Lung (tissue), 12 donors: ENCODE results near the gene FAM24A. TPM values are rescaled to one million over a fixed set of nuclear protein-coding genes. Genes with fewer than 3 reads are reported as not detected.
"Not testable (repeated sequence)": the region's sequence is repeated elsewhere in the genome, so short reads cannot be mapped to it uniquely, and the experiment has no call there.

Experiments
- ATAC-seq: fragments of 200-7000 bp; cut with Tn5 transposase; one replicate; pipeline ENCODE4 v1.9.1; 2020; ENCODE audit warnings: moderate number of reproducible peaks; ENCODE audit not compliant: insufficient read depth, low FRiP score
- DNase-seq, 3 donors: peaks; one replicate each; pipeline ENCODE4 v3.0.0-alpha.2; 2013 to 2017
- H3K27ac ChIP-seq, 2 donors: one replicate each; pipeline ENCODE4 v1.5.1; 2013; ENCODE audit warnings: mild to moderate bottlenecking in 2 of 2, moderate library complexity in 2 of 2, control low read depth in 1 of 2, inconsistent platforms in 1 of 2, low read depth in 1 of 2, low read length in 1 of 2
- H3K27me3 ChIP-seq, 3 donors: one replicate each; pipeline ENCODE4 v1.5.1; 2013; ENCODE audit warnings: low read length in 2 of 3; ENCODE audit not compliant: control insufficient read depth in 3 of 3, insufficient read depth in 3 of 3
- H3K36me3 ChIP-seq, 4 donors: one replicate each; pipeline ENCODE4 v1.5.1; 2013; ENCODE audit warnings: low read length in 4 of 4, mild to moderate bottlenecking in 1 of 4, moderate library complexity in 1 of 4; ENCODE audit not compliant: control insufficient read depth in 4 of 4, insufficient read depth in 4 of 4
- H3K4me1 ChIP-seq, 5 donors: one replicate each; pipeline ENCODE4 v1.5.1; 2013; ENCODE audit warnings: low read length in 5 of 5, mild to moderate bottlenecking in 2 of 5, moderate library complexity in 1 of 5; ENCODE audit not compliant: control insufficient read depth in 5 of 5, insufficient read depth in 5 of 5
- H3K4me3 ChIP-seq: one replicate; pipeline ENCODE4 v1.5.1; 2013; ENCODE audit warnings: mild to moderate bottlenecking, control low read depth, moderate library complexity
- H3K9ac ChIP-seq, 2 donors: one replicate each; pipeline ENCODE4 v1.5.1; 2013; ENCODE audit warnings: low read length in 2 of 2, control low read depth in 1 of 2; ENCODE audit not compliant: insufficient read depth in 1 of 2
- H3K9me3 ChIP-seq, 4 donors: one replicate each; pipeline ENCODE4 v1.5.1; 2013; ENCODE audit warnings: low read length in 3 of 4, mild to moderate bottlenecking in 1 of 4, moderate library complexity in 1 of 4; ENCODE audit not compliant: control insufficient read depth in 4 of 4, insufficient read depth in 3 of 4
- WGBS, 2 donors: extraction: QIAGEN DNeasy Blood & Tissue Kit; methylation state at CpG; one replicate each; pipeline ENCODE4 v1.1.7; 2013; 5-methylcytosine and 5-hydroxymethylcytosine counted together
- polyA plus RNA-seq, 2 donors: library from polyadenylated mRNA; stranded (reverse); fragments of 200-250 nt; gene quantifications; one replicate each; pipeline ENCODE4 v1.2.1, GENCODE V29; 2013
- total RNA-seq, 2 donors: library from RNA; depleted of rRNA in 1 of 2; stranded (reverse); fragments of >200 nt in 1 of 2; gene quantifications; one replicate each; pipeline ENCODE4 v1.2.1, GENCODE V29; 2014 to 2021
- TF ChIP-seq, protein P1 (sequence below): IDR thresholded peaks from 2 replicates; pipeline ENCODE4 v1.5.1; 2012; ENCODE audit warnings: mild to moderate bottlenecking; ENCODE audit errors: control extremely low read depth, extremely low read depth
- donor health status: control.
- donor health status: control.
- donor health status: Bipolar disorder and iron deficiency.
- donor health status: healthy.
- donor health status: DM: yes; HTN: yes; CAD: no.

Gene FAM24A
- total and polyA plus RNA-seq, 4 donors = not detected

- Histone ChIP-seq H3K9ac (no peak overlapping the region), H3K36me3 (no peaks in the 10 kb centered on the region), H3K9me3 (no peaks in the 10 kb centered on the region), H3K27ac (no peak overlapping the region), H3K4me3 (no peak overlapping the region), H3K4me1 (no peaks in the 10 kb centered on the region), H3K27me3 (no peaks in the 10 kb centered on the region)
- TF ChIP-seq, protein P1, sequence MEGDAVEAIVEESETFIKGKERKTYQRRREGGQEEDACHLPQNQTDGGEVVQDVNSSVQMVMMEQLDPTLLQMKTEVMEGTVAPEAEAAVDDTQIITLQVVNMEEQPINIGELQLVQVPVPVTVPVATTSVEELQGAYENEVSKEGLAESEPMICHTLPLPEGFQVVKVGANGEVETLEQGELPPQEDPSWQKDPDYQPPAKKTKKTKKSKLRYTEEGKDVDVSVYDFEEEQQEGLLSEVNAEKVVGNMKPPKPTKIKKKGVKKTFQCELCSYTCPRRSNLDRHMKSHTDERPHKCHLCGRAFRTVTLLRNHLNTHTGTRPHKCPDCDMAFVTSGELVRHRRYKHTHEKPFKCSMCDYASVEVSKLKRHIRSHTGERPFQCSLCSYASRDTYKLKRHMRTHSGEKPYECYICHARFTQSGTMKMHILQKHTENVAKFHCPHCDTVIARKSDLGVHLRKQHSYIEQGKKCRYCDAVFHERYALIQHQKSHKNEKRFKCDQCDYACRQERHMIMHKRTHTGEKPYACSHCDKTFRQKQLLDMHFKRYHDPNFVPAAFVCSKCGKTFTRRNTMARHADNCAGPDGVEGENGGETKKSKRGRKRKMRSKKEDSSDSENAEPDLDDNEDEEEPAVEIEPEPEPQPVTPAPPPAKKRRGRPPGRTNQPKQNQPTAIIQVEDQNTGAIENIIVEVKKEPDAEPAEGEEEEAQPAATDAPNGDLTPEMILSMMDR = no peak
- DNase-seq (no peak), ATAC-seq (no peak)
- WGBS, 2 donors = 86 to 92% methylated on average over 2 of the region's 2 CpGs
Measured at GRCh38 chr10:122864194-122864592, 46.2 kb upstream of the FAM24A start.

DNA sequence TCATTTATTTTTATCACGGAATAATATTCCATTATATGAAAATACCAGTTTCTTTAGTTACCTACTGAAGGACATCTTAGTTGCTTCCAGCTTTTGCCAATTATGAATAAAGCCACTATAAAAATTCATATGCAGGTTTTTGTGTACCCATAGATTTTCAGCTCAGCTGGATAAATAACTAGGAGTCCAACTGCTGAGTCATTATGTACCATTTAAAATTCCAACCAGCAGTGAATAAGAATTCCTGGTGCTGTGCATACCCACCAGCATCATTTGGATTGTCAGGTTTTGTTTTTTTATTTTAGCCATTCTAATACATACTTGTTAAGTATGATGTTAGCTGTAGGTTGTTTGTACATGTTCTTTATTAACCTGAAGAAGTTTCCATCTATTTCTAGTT is 45.5 kb upstream of the FAM24A start:
- no peaks in the 10 kb centered on the region for H3K9me3 ChIP-seq
- H3K27me3 ChIP-seq = no peaks in the 10 kb centered on the region
- DNase-seq (no peak), ATAC-seq (no peak)
- WGBS, 2 donors = 95 to 97% methylated on average over 1 of the region's 1 CpG
- TF ChIP-seq, protein P1 = no peak
- no peaks in the 10 kb centered on the region for H3K4me1 ChIP-seq
- H3K9ac ChIP-seq = no peak overlapping the region
- H3K36me3 ChIP-seq = no peaks in the 10 kb centered on the region
- H3K27ac ChIP-seq = no peak overlapping the region
- no peak overlapping the region for H3K4me3 ChIP-seq

DNA sequence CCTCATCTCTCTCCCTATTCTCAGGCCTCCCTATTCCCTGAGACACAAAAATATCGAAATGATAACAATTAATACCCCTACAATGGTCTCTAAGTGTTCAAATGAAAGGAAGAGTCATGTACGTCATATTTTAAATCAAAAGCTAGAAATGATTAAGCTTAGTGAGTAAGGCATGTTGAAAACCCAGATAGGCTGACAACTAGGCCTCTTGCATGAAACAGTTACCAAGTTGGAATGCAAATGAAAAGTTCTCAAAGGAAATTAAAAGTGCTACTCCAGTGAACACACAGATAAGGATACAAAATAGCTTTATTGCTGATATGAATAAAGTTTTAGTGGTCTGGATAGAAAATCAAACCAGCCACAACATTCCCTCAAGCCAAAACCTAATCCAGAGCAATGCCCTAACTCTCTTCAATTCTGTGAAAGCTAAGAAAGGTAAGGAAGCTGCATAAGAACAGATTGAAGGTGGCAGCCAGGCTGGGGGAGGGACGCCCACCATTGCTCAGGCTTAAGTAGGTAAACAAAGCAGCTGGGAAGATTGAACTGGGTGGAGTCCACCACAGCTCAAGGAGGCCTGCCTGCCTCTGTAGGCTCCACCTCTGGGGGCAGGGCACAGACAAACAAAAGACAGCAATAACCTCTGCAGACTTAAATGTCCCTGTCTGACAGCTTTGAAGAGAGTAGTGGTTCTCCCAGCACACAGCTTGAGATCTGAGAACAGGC is 43.5 kb upstream of the FAM24A start:
- H3K9ac ChIP-seq, H3K4me3 ChIP-seq, ATAC-seq, H3K36me3 ChIP-seq, H3K27ac ChIP-seq, H3K4me1 ChIP-seq, DNase-seq, H3K9me3 ChIP-seq, H3K27me3 ChIP-seq: not testable (repeated sequence)
- 71 to 80% methylated on average over 3 of the region's 3 CpGs for WGBS, 2 donors

GRCh38 chr10:122868768-122869167 is 41.6 kb upstream of the FAM24A start:
- H3K4me1 ChIP-seq, H3K36me3 ChIP-seq, ATAC-seq, H3K27me3 ChIP-seq, H3K27ac ChIP-seq, H3K9ac ChIP-seq, DNase-seq, H3K4me3 ChIP-seq, H3K9me3 ChIP-seq: not testable (repeated sequence)
- WGBS, 2 donors = 85 to 95% methylated on average over 1 of the region's 2 CpGs

- not testable (repeated sequence) for H3K9ac ChIP-seq, H3K36me3 ChIP-seq, H3K4me1 ChIP-seq, H3K27ac ChIP-seq, DNase-seq, H3K27me3 ChIP-seq, H3K9me3 ChIP-seq, H3K4me3 ChIP-seq, ATAC-seq
- WGBS, 2 donors = 95 to 100% methylated on average over 1 of the region's 2 CpGs
Measured at GRCh38 chr10:122871947-122872346, 38.5 kb upstream of the FAM24A start.
